SU-DHL-6 (cell line): ENCODE measurements around the gene DLG1.

Experiments used
- EZH2phosphoT487 ChIP-seq: fragments of 200-600 bp; sonication (generic), shearing (Covaris generic); conservative IDR thresholded peaks from 2 replicates; pipeline ENCODE4 v1.6.1; 2018; ENCODE audit warnings: mild to moderate bottlenecking, antibody characterized with exemption, low read length, moderate library complexity, mixed read lengths
- TF ChIP-seq, protein P1 (sequence below): fragments of 200-600 bp; sonication (generic); IDR thresholded peaks from one replicate; pipeline ENCODE4 v1.5.1; 2017; ENCODE audit warnings: antibody characterized with exemption, mild to moderate bottlenecking, low read length, moderate library complexity; ENCODE audit not compliant: insufficient read depth, poor library complexity, severe bottlenecking

DNA sequence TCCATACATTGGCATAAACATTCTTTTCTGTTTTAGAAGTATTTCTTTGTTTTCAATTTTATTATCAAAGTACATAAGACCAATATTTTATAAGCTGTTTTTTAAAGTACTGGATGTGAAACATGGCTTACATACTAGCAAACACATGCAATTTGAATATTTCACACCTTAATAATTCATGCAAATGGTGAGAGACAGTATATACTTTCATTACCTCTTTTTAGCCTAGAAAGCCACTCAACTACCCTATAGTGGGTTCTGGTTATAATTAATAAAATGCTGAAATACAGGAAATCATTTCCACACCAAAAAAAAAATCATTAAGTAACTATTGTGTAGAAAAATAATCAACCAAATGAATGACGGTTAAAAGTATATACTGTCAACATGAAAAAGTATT lies 230.3 kb downstream of the DLG1 start:
- TF ChIP-seq, protein P1, sequence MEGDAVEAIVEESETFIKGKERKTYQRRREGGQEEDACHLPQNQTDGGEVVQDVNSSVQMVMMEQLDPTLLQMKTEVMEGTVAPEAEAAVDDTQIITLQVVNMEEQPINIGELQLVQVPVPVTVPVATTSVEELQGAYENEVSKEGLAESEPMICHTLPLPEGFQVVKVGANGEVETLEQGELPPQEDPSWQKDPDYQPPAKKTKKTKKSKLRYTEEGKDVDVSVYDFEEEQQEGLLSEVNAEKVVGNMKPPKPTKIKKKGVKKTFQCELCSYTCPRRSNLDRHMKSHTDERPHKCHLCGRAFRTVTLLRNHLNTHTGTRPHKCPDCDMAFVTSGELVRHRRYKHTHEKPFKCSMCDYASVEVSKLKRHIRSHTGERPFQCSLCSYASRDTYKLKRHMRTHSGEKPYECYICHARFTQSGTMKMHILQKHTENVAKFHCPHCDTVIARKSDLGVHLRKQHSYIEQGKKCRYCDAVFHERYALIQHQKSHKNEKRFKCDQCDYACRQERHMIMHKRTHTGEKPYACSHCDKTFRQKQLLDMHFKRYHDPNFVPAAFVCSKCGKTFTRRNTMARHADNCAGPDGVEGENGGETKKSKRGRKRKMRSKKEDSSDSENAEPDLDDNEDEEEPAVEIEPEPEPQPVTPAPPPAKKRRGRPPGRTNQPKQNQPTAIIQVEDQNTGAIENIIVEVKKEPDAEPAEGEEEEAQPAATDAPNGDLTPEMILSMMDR: no peak
- TF ChIP-seq EZH2phosphoT487: no peak
